GM12878 (cell line): ENCODE measurements around the gene PRDM15. TPM values are rescaled to one million over a fixed set of nuclear protein-coding genes. Genes with fewer than 3 reads are reported as not detected.
A peak's percentile ranks its signal among the peaks of the same experiment; 100 is the strongest.

ENCODE experiments used
- ATAC-seq: fragments of 200-7000 bp; cut with Tn5 transposase; 3 replicates; pipeline ENCODE4 v1.9.1; 2020; ENCODE audit warnings: mild to moderate bottlenecking, moderate library complexity
- BruUV-seq: library from RNA; stranded (reverse); fragments of 400-500 nt; replicated peaks from 2 replicates; lab custom pipeline; 2021; lab: Mats Ljungman, UMichigan
- CTCF ChIA-PET: fragments of 300-600 bp; sonication (Branson Sonifier 250); formaldehyde crosslinking; extraction: SDS; loops from one replicate; lab custom pipeline; 2021; ENCODE audit warnings: inconsistent platforms; lab: Yijun Ruan, JAX
- POLR2A ChIA-PET: fragments of 350-600 bp; formaldehyde crosslinking; extraction: SDS; loops from one replicate; lab custom pipeline; 2021; ENCODE audit warnings: inconsistent platforms; lab: Charles Lee
- RAD21 ChIA-PET: fragments of 300-600 bp; sonication (Branson Sonifier 250); formaldehyde crosslinking; loops from one replicate; lab custom pipeline; 2023; ENCODE audit warnings: antibody characterized with exemption; ENCODE audit not compliant: unreplicated experiment; lab: Charles Lee
- SMC1A ChIA-PET: fragments of 300-600 bp; sonication (Branson Sonifier 250); formaldehyde crosslinking; loops from one replicate; lab custom pipeline; 2023; ENCODE audit not compliant: unreplicated experiment, uncharacterized antibody; lab: Charles Lee
- DNase-seq: peaks from one replicate; pipeline ENCODE4 v3.0.0-alpha.2; 2011; ENCODE audit warnings: low read depth, low spot score
- FAIRE-seq: peaks from 3 replicates; lab custom pipeline; 2011; peaks lifted over from hg19 to GRCh38; lab: Jason Lieb, UNC
- H2AFZ ChIP-seq: 2 replicates; pipeline ENCODE4 v1.6.0; 2011; ENCODE audit warnings: low read depth, low read length, control low read depth; ENCODE audit not compliant: control insufficient read depth
- H3K27ac ChIP-seq: 2 replicates; pipeline ENCODE4 v1.5.1; 2011; ENCODE audit warnings: control low read depth; ENCODE audit not compliant: control insufficient read depth, insufficient read depth
- H3K27me3 ChIP-seq, 2 experiments: replicated peaks in 1 of 2; 2 replicates each; pipeline versions ENCODE4 v1.6.0 to v1.6.1; 2011; ENCODE audit warnings: low read length in 1 of 2; ENCODE audit not compliant: control insufficient read depth in 2 of 2, insufficient read depth in 2 of 2
- H3K36me3 ChIP-seq, 2 experiments: 2 replicates each; pipeline ENCODE4 v1.5.1; 2011; ENCODE audit warnings: low read length in 1 of 2; ENCODE audit not compliant: control insufficient read depth in 2 of 2, insufficient read depth in 2 of 2
- H3K4me1 ChIP-seq: 2 replicates; pipeline ENCODE4 v1.6.1; 2011; ENCODE audit warnings: mild to moderate bottlenecking, low read length, moderate library complexity, mixed read lengths; ENCODE audit not compliant: control insufficient read depth, insufficient read depth
- H3K4me2 ChIP-seq: 2 replicates; pipeline ENCODE4 v1.6.0; 2011; ENCODE audit warnings: control low read depth; ENCODE audit not compliant: control insufficient read depth, insufficient read depth
- H3K4me3 ChIP-seq: fragments of 200-600 bp; sonication (generic); 2 replicates; pipeline ENCODE4 v1.5.1; 2016
- H3K79me2 ChIP-seq: 2 replicates; pipeline ENCODE4 v1.6.0; 2011; ENCODE audit warnings: low read length; ENCODE audit not compliant: control insufficient read depth, insufficient read depth
- H3K9ac ChIP-seq: 2 replicates; pipeline ENCODE4 v1.8.0; 2011; ENCODE audit warnings: low read length, control low read depth, mixed read lengths; ENCODE audit not compliant: control insufficient read depth, insufficient read depth
- H3K9me3 ChIP-seq: replicated peaks from 3 replicates; pipeline ENCODE4 v1.5.1; 2011; ENCODE audit warnings: mild to moderate bottlenecking, low read length; ENCODE audit not compliant: control insufficient read depth, insufficient read depth
- H4K20me1 ChIP-seq: 2 replicates; pipeline ENCODE4 v1.6.0; 2011; ENCODE audit not compliant: control insufficient read depth, insufficient read depth
- BMI1 ChIP-seq: fragments of 450-650 bp; IDR thresholded peaks from 2 replicates; pipeline ENCODE4 v1.6.1; 2016; ENCODE audit warnings: mild to moderate bottlenecking, moderate library complexity, borderline replicate concordance
- CTCF ChIP-seq, 3 experiments: IDR thresholded peaks in 2 of 3; conservative IDR thresholded peaks in 1 of 3; 2 replicates each; pipeline ENCODE4 v1.5.1; 2011; ENCODE audit warnings: low read depth in 3 of 3, low read length in 3 of 3, mild to moderate bottlenecking in 3 of 3, control low read depth in 2 of 3, moderate library complexity in 2 of 3, inconsistent platforms in 1 of 3, mixed read lengths in 1 of 3; ENCODE audit not compliant: control insufficient read depth in 2 of 3, insufficient read depth in 1 of 3; ENCODE audit errors: extremely low read depth in 1 of 3
- ETV6 ChIP-seq, 2 experiments: fragments of 450-650 bp in 1 of 2; IDR thresholded peaks in 1 of 2; conservative IDR thresholded peaks in 1 of 2; 2 replicates each; pipeline ENCODE4 v1.6.1; 2014; ENCODE audit warnings: antibody characterized with exemption in 1 of 2, borderline replicate concordance in 1 of 2, low read depth in 1 of 2, mild to moderate bottlenecking in 1 of 2, moderate library complexity in 1 of 2
- FOXK2 ChIP-seq: fragments of 450-650 bp; IDR thresholded peaks from 2 replicates; pipeline ENCODE4 v1.6.1; 2017; ENCODE audit warnings: mild to moderate bottlenecking, moderate library complexity
- KLF5 ChIP-seq: fragments of 450-650 bp; IDR thresholded peaks from 2 replicates; pipeline ENCODE4 v1.6.1; 2014; ENCODE audit warnings: mild to moderate bottlenecking; ENCODE audit not compliant: partially characterized antibody
- MTA3 ChIP-seq: IDR thresholded peaks from 2 replicates; pipeline ENCODE4 v1.6.1; 2012; ENCODE audit warnings: low read length, inconsistent platforms, borderline replicate concordance
- MYB ChIP-seq: fragments of 150-350 bp; IDR thresholded peaks from 2 replicates; pipeline ENCODE4 v1.6.1; 2014; ENCODE audit warnings: mild to moderate bottlenecking, low read depth, low read length, borderline replicate concordance
- PML ChIP-seq: IDR thresholded peaks from 2 replicates; pipeline ENCODE4 v1.6.1; 2012; ENCODE audit warnings: low read length, inconsistent platforms
- POU2F2 ChIP-seq: IDR thresholded peaks from 3 replicates; pipeline ENCODE4 v1.6.1; 2011; ENCODE audit warnings: low read depth, mild to moderate bottlenecking, low read length, borderline replicate concordance
- RAD51 ChIP-seq: fragments of 450-650 bp; IDR thresholded peaks from 2 replicates; pipeline ENCODE4 v1.6.1; 2016; ENCODE audit warnings: moderate library complexity, mild to moderate bottlenecking, inconsistent platforms
- SP1 ChIP-seq: IDR thresholded peaks from one replicate; pipeline ENCODE4 v1.6.1; 2011; ENCODE audit warnings: low read depth, low read length
- TCF12 ChIP-seq: IDR thresholded peaks from 2 replicates; pipeline ENCODE4 v1.6.1; 2011; ENCODE audit warnings: low read depth, mild to moderate bottlenecking, low read length
- YBX1 ChIP-seq: fragments of 450-650 bp; IDR thresholded peaks from 2 replicates; pipeline ENCODE4 v1.6.1; 2016; ENCODE audit warnings: antibody characterized with exemption
- ZBED1 ChIP-seq: IDR thresholded peaks from 2 replicates; pipeline ENCODE4 v1.6.1; 2016; ENCODE audit warnings: borderline replicate concordance
- ZBTB4 ChIP-seq: fragments of 450-650 bp; formaldehyde crosslinking; IDR thresholded peaks from 2 replicates; pipeline ENCODE4 v1.4.0; 2022; ENCODE audit warnings: mild to moderate bottlenecking, moderate library complexity
- ZNF274 ChIP-seq: IDR thresholded peaks from one replicate; pipeline ENCODE4 v1.8.0; 2011; ENCODE audit not compliant: insufficient read length, insufficient read depth
- WGBS: methylation state at CpG from one replicate; pipeline ENCODE4 v1.1.6; 2016; ENCODE audit warnings: low lambda C conversion rate; ENCODE audit not compliant: insufficient replicate concordance, insufficient coverage; ENCODE audit errors: missing lambda C conversion rate; 5-methylcytosine and 5-hydroxymethylcytosine counted together
- in situ Hi-C: fragments of 300-500 bp; cut with MboI; formaldehyde crosslinking; loops from 9 replicates; pipeline ENCODE4 v1.14.3; 2018; ENCODE audit warnings: mixed read lengths
- intact Hi-C: fragments of 100-400 bp; cut with micrococcal nuclease; formaldehyde crosslinking; loops from one replicate; pipeline ENCODE4 v1.14.2; 2022; ENCODE audit not compliant: unreplicated experiment
- polyA plus RNA-seq, 11 experiments: library from polyadenylated mRNA; depleted of rRNA in 4 of 11; unstranded in 6 of 11; stranded (reverse) in 5 of 11; fragments of >200 nt; fragmentation: Nextera tagmentation in 4 of 11; fragmentation: Illumina TruSeq in 1 of 11; extraction: Ambion mirVana in 4 of 11; extraction: Trizol in 1 of 11; gene quantifications; 1 replicate in 1 of 11; 2 replicates in 10 of 11; pipeline versions ENCODE4 v1.2.1 to v1.2.3, GENCODE V29; 2011 to 2016; ENCODE audit warnings: inconsistent platforms in 2 of 11, missing spikeins in 2 of 11, low read depth in 1 of 11
- total RNA-seq, 4 experiments: library from RNA; depleted of rRNA in 3 of 4; stranded (reverse); fragments of >200 nt in 3 of 4; fragmentation: Illumina TruSeq in 1 of 4; extraction: Trizol in 1 of 4; gene quantifications; 2 replicates each; pipeline versions ENCODE4 v1.2.1 to v1.2.3, GENCODE V29; 2013 to 2021

PRDM15 gene
- total and polyA plus RNA-seq, 10 of the 15 experiments (the other 5 are each of a cell fraction or from before 2014, with no cell fraction given) = 2.2 to 16.0 (median 8.6) TPM

GRCh38 chr21:41833497-41834115 lies 45.5 kb downstream of the PRDM15 start (continued):
- TF ChIP-seq BMI1 = no peak

GRCh38 chr21:41832596-41833496 lies 46.3 kb downstream of the PRDM15 start:
- Histone ChIP-seq H3K9me3 (no peaks in the 10 kb centered on the region), H3K27ac (peak overlapping the region; percentile 70), H3K4me3 (no peak overlapping the region), H3K4me1 (peaks cover 40% of the 10 kb centered on the region), H4K20me1 (no peaks in the 10 kb centered on the region), H3K36me3 (peaks cover 19 to 21% of the 10 kb centered on the region in 2 experiments), H2AFZ (no peak overlapping the region), H3K27me3 (no peaks in the 10 kb centered on the region), H3K9ac (peak overlapping the region; percentile 29; the same call in 1 of the 2 replicates), H3K4me2 (peak overlapping the region; percentile 60), H3K79me2 (no peaks in the 10 kb centered on the region)
- ChIA-PET CTCF (interaction anchor here (1.0 to 1.8 kb wide), 5 partner anchors 15 to 312 kb away, joined by 3 to 13 read pairs (median 5); no protein-coding TSS in a partner anchor), RAD21 (interaction anchor here (0.6 to 1.9 kb wide), 9 partner anchors 16 to 285 kb away, joined by 3 to 8 read pairs (median 3); no protein-coding TSS in a partner anchor), SMC1A (interaction anchor here (0.7 to 1.8 kb wide), 8 partner anchors 8 to 284 kb away, joined by 3 to 8 read pairs (median 4); no protein-coding TSS in a partner anchor), POLR2A (interaction anchor here (1.3 kb wide), 1 partner anchor 96 kb away, joined by 10 read pairs; no protein-coding TSS in a partner anchor)
- 45% methylated on average over 17 of the region's 17 CpGs for WGBS
- DNase-seq (peak; percentile 34), FAIRE-seq (no peak), ATAC-seq (peak; percentile 79)
- intact Hi-C loops (no loop called here), in situ Hi-C loops (no loop called here)
- no TSS peak for BruUV-seq
- TF ChIP-seq POU2F2 (no peak), RAD51 (no peak), MYB (no peak), PML (no peak), CTCF (IDR thresholded peaks at IDR 0.05 in 2 of 3, conservative IDR thresholded peaks at IDR 0.05 in 1 of 3; ENCODE audit: control insufficient read depth in 2 of 3, extremely low read depth in 1 of 3, insufficient read depth in 1 of 3, low read depth in 3 of 3, low read length in 3 of 3) (peak in 2 of 3 experiments; percentile 6 to 11; a peak in 1 of 6 replicates), ZBED1 (no peak), ZNF274 (no peak), SP1 (no peak), ETV6 (conservative IDR thresholded peaks at IDR 0.05 in 1 of 2, IDR thresholded peaks at IDR 0.05 in 1 of 2; ENCODE audit: borderline replicate concordance in 1 of 2, low read depth in 1 of 2) (no peak), MTA3 (no peak), ZBTB4 (CRISPR knock-in tag) (no peak), TCF12 (0 out of 2 replicates have a peak, but pooled peaks have one; percentile 4), KLF5 (no peak), FOXK2 (no peak), YBX1 (no peak)
